Fibroblast of the aortic adventitia (primary cell): ENCODE results near the gene PRLR. TPM values are rescaled to one million over a fixed set of nuclear protein-coding genes. Genes with fewer than 3 reads are reported as not detected.

Experiments
- DNase-seq: peaks from one replicate; pipeline ENCODE4 v3.0.0-alpha.2; 2010; ENCODE audit warnings: low read depth
- H3K4me3 ChIP-seq: 2 replicates; pipeline ENCODE4 v1.5.1; 2011; ENCODE audit warnings: low read depth, mild to moderate bottlenecking, control low read depth, low read length, moderate library complexity
- CTCF ChIP-seq: IDR thresholded peaks from 2 replicates; pipeline ENCODE4 v1.5.1; 2011; ENCODE audit warnings: mild to moderate bottlenecking, low read length, control low read depth, inconsistent platforms; ENCODE audit not compliant: insufficient read depth
- total RNA-seq: library from RNA; depleted of rRNA; stranded (reverse); fragments of >200 nt; gene quantifications from 2 replicates; pipeline ENCODE4 v1.2.3, GENCODE V29; 2012; ENCODE audit warnings: low replicate concordance

The PRLR gene
- total RNA-seq, 1 donor, result 0.63 TPM

- no peak for TF ChIP-seq CTCF
- DNase-seq, result no peak
- no peak overlapping the region for H3K4me3 ChIP-seq
Measured at GRCh38 chr5:35004200-35004599, 226.1 kb downstream of the PRLR start.

DNA sequence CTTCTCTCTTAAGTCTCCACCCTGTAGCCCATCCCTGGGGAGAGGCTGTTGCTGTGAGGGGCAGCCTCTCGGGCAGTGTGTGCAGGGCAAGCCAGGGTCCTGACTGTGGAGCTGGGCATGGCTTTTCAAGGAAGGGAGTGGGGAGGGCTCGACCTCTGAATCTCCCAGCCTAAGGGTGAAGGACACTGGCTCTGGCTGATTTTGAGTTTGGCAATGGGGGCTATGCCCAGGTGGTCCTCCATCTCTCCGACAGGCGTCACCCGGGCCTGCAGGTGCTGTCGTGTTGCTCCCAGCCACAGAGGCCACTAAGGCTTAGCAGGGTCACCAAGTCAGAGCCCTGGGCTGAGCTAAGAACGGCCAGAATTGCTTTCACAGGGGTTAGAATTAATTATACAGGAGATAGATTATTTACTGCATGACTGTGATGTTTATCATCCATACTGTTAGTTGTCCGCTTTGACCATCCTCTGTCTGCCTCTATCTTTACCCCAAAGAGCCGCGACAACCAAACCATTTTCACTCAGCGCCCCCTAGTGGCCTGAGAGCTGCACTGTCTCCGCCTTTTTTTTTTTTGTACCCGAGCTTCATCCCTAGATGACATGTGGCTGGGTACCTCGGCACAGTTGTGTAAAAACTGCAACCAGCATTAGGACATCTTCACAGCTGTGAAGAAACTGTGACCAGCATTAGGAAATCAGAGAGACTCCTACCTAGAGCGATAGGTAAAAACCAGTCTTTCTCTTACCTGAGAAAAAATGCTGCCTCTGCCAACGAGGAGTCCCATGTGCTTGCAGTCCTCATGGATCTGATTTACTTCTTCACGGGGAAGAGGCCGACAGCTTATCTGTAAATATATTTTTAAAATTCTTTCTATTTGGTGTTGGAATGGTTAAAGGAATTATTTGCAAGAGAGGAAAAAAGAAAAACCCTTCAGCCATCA, 227.0 kb downstream of the PRLR start:
- no peak overlapping the region for H3K4me3 ChIP-seq
- peak; percentile 59 for DNase-seq
- peak; percentile 84 for TF ChIP-seq CTCF

DNA sequence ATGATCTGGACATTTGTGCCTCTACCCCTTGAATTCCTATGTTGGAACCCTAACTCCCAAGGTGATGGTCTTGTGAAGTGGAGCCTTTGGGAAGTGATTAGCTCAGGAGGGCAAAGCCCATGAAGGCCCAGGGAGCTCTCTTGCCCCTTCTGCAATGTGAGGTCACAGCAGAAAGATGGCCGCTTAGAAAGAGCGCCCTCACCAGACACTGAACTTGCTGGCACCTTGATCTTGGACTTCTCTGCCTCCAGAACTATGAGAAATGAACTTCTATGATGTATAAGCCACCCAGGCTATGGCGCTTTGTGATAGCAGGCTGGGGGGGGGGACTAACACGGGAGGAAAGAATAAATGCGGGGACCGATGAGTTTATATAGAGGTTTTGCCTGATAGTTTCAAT, 227.8 kb downstream of the PRLR start:
- no peak for TF ChIP-seq CTCF
- DNase-seq, result no peak
- H3K4me3 ChIP-seq, result no peak overlapping the region

GRCh38 chr5:35001842-35002241, 228.4 kb downstream of the PRLR start:
- no peak for TF ChIP-seq CTCF
- no peak for DNase-seq
- no peak overlapping the region for H3K4me3 ChIP-seq

Other genes with a start within 250 kb of the PRLR start
- gene AGXT2, start 182.5 kb downstream of the PRLR start, total RNA-seq, result not detected in 2 replicates